ENCODE results near the gene XIAP.
"Not testable (repeated sequence)": the region's sequence is repeated elsewhere in the genome, so short reads cannot be mapped to it uniquely, and the experiment has no call there.

XIAP gene

GRCh38 chrX:123899701-123900100 lies 39.8 kb downstream of the XIAP start:
- H3K14ac ChIP-seq (ENCODE audit: low read length in 2 of 2) = no peak overlapping the region
- H2BK15ac ChIP-seq (ENCODE audit: low read depth, poor library complexity, severe bottlenecking) = no peak overlapping the region
- H3K27me3 ChIP-seq (ENCODE audit: control insufficient read depth in 1 of 2, insufficient read depth in 1 of 2, low read length in 2 of 2) = no peaks in the 10 kb centered on the region
- no peak overlapping the region for H3K27ac ChIP-seq (ENCODE audit: low read length, poor library complexity, severe bottlenecking)
- H3K4me1 ChIP-seq (ENCODE audit: control insufficient read depth, insufficient read depth, low read depth, low read length) = no peaks in the 10 kb centered on the region
- H2AFZ ChIP-seq (ENCODE audit: low read depth, low read length) = no peak overlapping the region
- H2BK120ac ChIP-seq (ENCODE audit: low read depth, low read length) = no peak overlapping the region
- no peak overlapping the region for H2AK5ac ChIP-seq (ENCODE audit: low read length, severe bottlenecking)
- H3K23ac ChIP-seq (ENCODE audit: low read length in 2 of 2) = no peak overlapping the region
- no peak overlapping the region for H3K4ac ChIP-seq (ENCODE audit: low read depth in 1 of 2, low read length in 2 of 2)
- H3K9ac ChIP-seq (ENCODE audit: low read length) = no peak overlapping the region
- no peak overlapping the region for H3K4me2 ChIP-seq (ENCODE audit: low read length, poor library complexity, severe bottlenecking)
- no peak overlapping the region for H3K4me3 ChIP-seq (ENCODE audit: insufficient read depth in 1 of 2, low read depth in 1 of 2, low read length in 2 of 2)
- no peaks in the 10 kb centered on the region for H3K9me3 ChIP-seq (ENCODE audit: control insufficient read depth, low read length)
- 100% methylated on average over 1 of the region's 3 CpGs for WGBS
- no peak overlapping the region for H4K8ac ChIP-seq (ENCODE audit: low read length)
- DNase-seq = peak; percentile 14
- H2BK5ac ChIP-seq (ENCODE audit: low read depth, low read length, poor library complexity, severe bottlenecking) = no peak overlapping the region
- no peak overlapping the region for H2BK12ac ChIP-seq (ENCODE audit: low read length in 2 of 2)
- H3K79me1 ChIP-seq (replicated peaks; ENCODE audit: low read length, poor library complexity, severe bottlenecking) = no peaks in the 10 kb centered on the region
- peaks cover 12 to 60% of the 10 kb centered on the region in 2 experiments for H3K36me3 ChIP-seq (ENCODE audit: control insufficient read depth in 1 of 2, insufficient read depth in 2 of 2, low read depth in 1 of 2, low read length in 2 of 2)
- H3K18ac ChIP-seq (ENCODE audit: low read depth in 1 of 2, low read length in 2 of 2) = no peak overlapping the region
- H4K91ac ChIP-seq (ENCODE audit: low read length) = no peak overlapping the region

GRCh38 chrX:123903261-123903660 lies 43.4 kb downstream of the XIAP start:
- not testable (repeated sequence) for H2BK12ac ChIP-seq (ENCODE audit: low read length in 2 of 2); H3K4me3 ChIP-seq (ENCODE audit: insufficient read depth in 1 of 2, low read depth in 1 of 2, low read length in 2 of 2); H3K27ac ChIP-seq (ENCODE audit: low read length, poor library complexity, severe bottlenecking); DNase-seq; H3K79me1 ChIP-seq (replicated peaks; ENCODE audit: low read length, poor library complexity, severe bottlenecking); H3K4ac ChIP-seq (ENCODE audit: low read depth in 1 of 2, low read length in 2 of 2); H3K9me3 ChIP-seq (ENCODE audit: control insufficient read depth, low read length); H3K4me1 ChIP-seq (ENCODE audit: control insufficient read depth, insufficient read depth, low read depth, low read length); H4K91ac ChIP-seq (ENCODE audit: low read length); H3K9ac ChIP-seq (ENCODE audit: low read length); H2BK120ac ChIP-seq (ENCODE audit: low read depth, low read length); H3K27me3 ChIP-seq (ENCODE audit: control insufficient read depth in 1 of 2, insufficient read depth in 1 of 2, low read length in 2 of 2); H4K8ac ChIP-seq (ENCODE audit: low read length); H2BK15ac ChIP-seq (ENCODE audit: low read depth, poor library complexity, severe bottlenecking); H3K23ac ChIP-seq (ENCODE audit: low read length in 2 of 2); H2BK5ac ChIP-seq (ENCODE audit: low read depth, low read length, poor library complexity, severe bottlenecking); H2AK5ac ChIP-seq (ENCODE audit: low read length, severe bottlenecking); H3K14ac ChIP-seq (ENCODE audit: low read length in 2 of 2); H2AFZ ChIP-seq (ENCODE audit: low read depth, low read length); H3K4me2 ChIP-seq (ENCODE audit: low read length, poor library complexity, severe bottlenecking); H3K18ac ChIP-seq (ENCODE audit: low read depth in 1 of 2, low read length in 2 of 2)
- peaks cover 5 to 71% of the 10 kb centered on the region in 2 experiments for H3K36me3 ChIP-seq (ENCODE audit: control insufficient read depth in 1 of 2, insufficient read depth in 2 of 2, low read depth in 1 of 2, low read length in 2 of 2)
- 100% methylated on average over 5 of the region's 7 CpGs for WGBS

GRCh38 chrX:123905332-123905731 lies 45.5 kb downstream of the XIAP start:
- no peak overlapping the region for H4K8ac ChIP-seq (ENCODE audit: low read length)
- H3K27me3 ChIP-seq (ENCODE audit: control insufficient read depth in 1 of 2, insufficient read depth in 1 of 2, low read length in 2 of 2) = no peaks in the 10 kb centered on the region
- no peak overlapping the region for H2AFZ ChIP-seq (ENCODE audit: low read depth, low read length)
- H2AK5ac ChIP-seq (ENCODE audit: low read length, severe bottlenecking) = no peak overlapping the region
- 75% methylated on average over 2 of the region's 2 CpGs for WGBS
- H3K27ac ChIP-seq (ENCODE audit: low read length, poor library complexity, severe bottlenecking) = no peak overlapping the region
- H3K9me3 ChIP-seq (ENCODE audit: control insufficient read depth, low read length) = no peaks in the 10 kb centered on the region
- no peak overlapping the region for H2BK5ac ChIP-seq (ENCODE audit: low read depth, low read length, poor library complexity, severe bottlenecking)
- H3K4ac ChIP-seq (ENCODE audit: low read depth in 1 of 2, low read length in 2 of 2) = no peak overlapping the region
- H2BK15ac ChIP-seq (ENCODE audit: low read depth, poor library complexity, severe bottlenecking) = no peak overlapping the region
- no peak overlapping the region for H4K91ac ChIP-seq (ENCODE audit: low read length)
- no peak overlapping the region for H3K4me3 ChIP-seq (ENCODE audit: insufficient read depth in 1 of 2, low read depth in 1 of 2, low read length in 2 of 2)
- no peaks in the 10 kb centered on the region for H3K4me1 ChIP-seq (ENCODE audit: control insufficient read depth, insufficient read depth, low read depth, low read length)
- H3K14ac ChIP-seq (ENCODE audit: low read length in 2 of 2) = no peak overlapping the region
- peaks cover 3% of the 10 kb centered on the region for H3K79me1 ChIP-seq (replicated peaks; ENCODE audit: low read length, poor library complexity, severe bottlenecking)
- H2BK12ac ChIP-seq (ENCODE audit: low read length in 2 of 2) = no peak overlapping the region
- H3K4me2 ChIP-seq (ENCODE audit: low read length, poor library complexity, severe bottlenecking) = no peak overlapping the region
- H2BK120ac ChIP-seq (ENCODE audit: low read depth, low read length) = no peak overlapping the region
- no peak for DNase-seq
- no peak overlapping the region for H3K18ac ChIP-seq (ENCODE audit: low read depth in 1 of 2, low read length in 2 of 2)
- no peak overlapping the region for H3K9ac ChIP-seq (ENCODE audit: low read length)
- no peak overlapping the region for H3K23ac ChIP-seq (ENCODE audit: low read length in 2 of 2)
- H3K36me3 ChIP-seq (ENCODE audit: control insufficient read depth in 1 of 2, insufficient read depth in 2 of 2, low read depth in 1 of 2, low read length in 2 of 2) = peaks cover 3 to 64% of the 10 kb centered on the region in 2 experiments

GRCh38 chrX:123906557-123907316 lies 46.9 kb downstream of the XIAP start:
- no peak overlapping the region for H3K23ac ChIP-seq (ENCODE audit: low read length in 2 of 2)
- no peak overlapping the region for H2AFZ ChIP-seq (ENCODE audit: low read depth, low read length)
- H3K14ac ChIP-seq (ENCODE audit: low read length in 2 of 2) = no peak overlapping the region
- H3K9me3 ChIP-seq (ENCODE audit: control insufficient read depth, low read length) = no peaks in the 10 kb centered on the region
- peak; percentile 14 for DNase-seq
- no peak overlapping the region for H4K91ac ChIP-seq (ENCODE audit: low read length)
- no peak overlapping the region for H3K27ac ChIP-seq (ENCODE audit: low read length, poor library complexity, severe bottlenecking)
- no peak overlapping the region for H2BK12ac ChIP-seq (ENCODE audit: low read length in 2 of 2)
- H3K4ac ChIP-seq (ENCODE audit: low read depth in 1 of 2, low read length in 2 of 2) = no peak overlapping the region
- WGBS = 96% methylated on average over 2 of the region's 8 CpGs
- H2BK5ac ChIP-seq (ENCODE audit: low read depth, low read length, poor library complexity, severe bottlenecking) = no peak overlapping the region
- peaks cover 0 to 53% of the 10 kb centered on the region in 2 experiments for H3K36me3 ChIP-seq (ENCODE audit: control insufficient read depth in 1 of 2, insufficient read depth in 2 of 2, low read depth in 1 of 2, low read length in 2 of 2)
- H3K9ac ChIP-seq (ENCODE audit: low read length) = no peak overlapping the region
- no peaks in the 10 kb centered on the region for H3K4me1 ChIP-seq (ENCODE audit: control insufficient read depth, insufficient read depth, low read depth, low read length)
- no peak overlapping the region for H2AK5ac ChIP-seq (ENCODE audit: low read length, severe bottlenecking)
- H3K27me3 ChIP-seq (ENCODE audit: control insufficient read depth in 1 of 2, insufficient read depth in 1 of 2, low read length in 2 of 2) = no peaks in the 10 kb centered on the region
- H3K4me3 ChIP-seq (ENCODE audit: insufficient read depth in 1 of 2, low read depth in 1 of 2, low read length in 2 of 2) = no peak overlapping the region
- no peak overlapping the region for H2BK120ac ChIP-seq (ENCODE audit: low read depth, low read length)
- no peak overlapping the region for H4K8ac ChIP-seq (ENCODE audit: low read length)
- peaks cover 3% of the 10 kb centered on the region for H3K79me1 ChIP-seq (replicated peaks; ENCODE audit: low read length, poor library complexity, severe bottlenecking)
- no peak overlapping the region for H3K4me2 ChIP-seq (ENCODE audit: low read length, poor library complexity, severe bottlenecking)
- H3K18ac ChIP-seq (ENCODE audit: low read depth in 1 of 2, low read length in 2 of 2) = no peak overlapping the region
- H2BK15ac ChIP-seq (ENCODE audit: low read depth, poor library complexity, severe bottlenecking) = no peak overlapping the region

All from mesenchymal stem cell (in vitro differentiated cells and primary cell).